Astrocyte of the spinal cord (primary cell): Measurements from ENCODE around the gene TADA1.

Experiments
- DNase-seq: peaks from one replicate; pipeline ENCODE4 v3.0.0; 2011; ENCODE audit warnings: low read depth, low spot score
- H3K4me3 ChIP-seq: 2 replicates; pipeline ENCODE4 v1.5.1; 2011; ENCODE audit warnings: low read depth, mild to moderate bottlenecking, low read length, moderate library complexity
- in situ Hi-C: cut with HindIII; loops from 2 replicates; pipeline ENCODE4 v1.10.0; 2017; ENCODE audit warnings: low sequenced_read_pairs
- TF ChIP-seq, protein P1 (sequence below): IDR thresholded peaks from 2 replicates; pipeline ENCODE4 v1.5.1; 2012; ENCODE audit warnings: low read depth, mild to moderate bottlenecking, low read length, inconsistent platforms

Gene TADA1

GRCh38 chr1:166869318-166870099, 6.6 kb downstream of the TADA1 start:
- H3K4me3 ChIP-seq: no peak overlapping the region
- no peak for DNase-seq
- in situ Hi-C loops: no loop called here
- TF ChIP-seq, protein P1, sequence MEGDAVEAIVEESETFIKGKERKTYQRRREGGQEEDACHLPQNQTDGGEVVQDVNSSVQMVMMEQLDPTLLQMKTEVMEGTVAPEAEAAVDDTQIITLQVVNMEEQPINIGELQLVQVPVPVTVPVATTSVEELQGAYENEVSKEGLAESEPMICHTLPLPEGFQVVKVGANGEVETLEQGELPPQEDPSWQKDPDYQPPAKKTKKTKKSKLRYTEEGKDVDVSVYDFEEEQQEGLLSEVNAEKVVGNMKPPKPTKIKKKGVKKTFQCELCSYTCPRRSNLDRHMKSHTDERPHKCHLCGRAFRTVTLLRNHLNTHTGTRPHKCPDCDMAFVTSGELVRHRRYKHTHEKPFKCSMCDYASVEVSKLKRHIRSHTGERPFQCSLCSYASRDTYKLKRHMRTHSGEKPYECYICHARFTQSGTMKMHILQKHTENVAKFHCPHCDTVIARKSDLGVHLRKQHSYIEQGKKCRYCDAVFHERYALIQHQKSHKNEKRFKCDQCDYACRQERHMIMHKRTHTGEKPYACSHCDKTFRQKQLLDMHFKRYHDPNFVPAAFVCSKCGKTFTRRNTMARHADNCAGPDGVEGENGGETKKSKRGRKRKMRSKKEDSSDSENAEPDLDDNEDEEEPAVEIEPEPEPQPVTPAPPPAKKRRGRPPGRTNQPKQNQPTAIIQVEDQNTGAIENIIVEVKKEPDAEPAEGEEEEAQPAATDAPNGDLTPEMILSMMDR: no peak

DNA sequence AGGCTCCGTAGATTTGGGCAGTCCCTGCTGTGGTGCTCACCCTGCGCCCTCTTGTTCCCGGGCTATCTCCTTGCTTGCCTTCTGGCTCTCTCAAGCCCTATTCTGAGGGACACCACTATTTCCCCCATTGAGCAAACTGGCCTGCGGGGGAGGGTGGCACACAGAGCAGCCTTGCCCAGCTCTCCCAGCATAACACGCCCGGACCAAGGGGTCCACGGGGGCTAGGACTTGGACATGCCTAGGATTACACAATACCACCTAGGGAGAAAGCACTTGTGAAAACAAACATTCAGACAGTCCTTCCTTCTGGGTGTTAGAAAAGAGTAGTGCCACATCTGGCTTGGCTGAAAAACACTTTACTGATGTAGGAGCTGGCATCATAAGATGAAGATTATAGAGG, 7.4 kb downstream of the TADA1 start:
- DNase-seq: no peak
- no peak overlapping the region for H3K4me3 ChIP-seq
- in situ Hi-C loops: no loop called here
- TF ChIP-seq, protein P1: no peak

- TF ChIP-seq, protein P1: no peak
- no peak for DNase-seq
- in situ Hi-C loops: no loop called here
- H3K4me3 ChIP-seq: no peak overlapping the region
Observed at GRCh38 chr1:166865926-166866325, 10.1 kb downstream of the TADA1 start.

DNA sequence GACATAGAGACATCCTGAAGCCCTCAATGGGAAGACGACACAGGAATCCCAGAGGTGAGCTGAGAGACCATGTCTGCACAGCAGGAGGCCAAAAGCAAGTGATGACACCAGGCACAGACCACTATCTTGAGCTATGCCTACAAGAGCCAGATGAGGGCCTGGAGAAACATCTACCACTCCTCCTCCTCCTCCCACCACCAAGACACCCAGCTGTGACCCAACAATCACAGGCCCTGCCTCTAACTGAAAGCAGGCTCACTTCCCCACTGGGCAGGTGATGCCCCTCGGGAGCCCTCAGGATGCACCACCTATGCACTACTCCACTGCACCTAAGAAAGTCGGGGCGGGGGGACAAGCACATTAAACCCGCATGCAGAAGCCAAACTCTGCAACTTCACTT, 16.5 kb downstream of the TADA1 start:
- DNase-seq: no peak
- H3K4me3 ChIP-seq: no peak overlapping the region
- in situ Hi-C loops: no loop called here
- TF ChIP-seq, protein P1: no peak

GRCh38 chr1:166858726-166859419, 17.2 kb downstream of the TADA1 start:
- in situ Hi-C loops: no loop called here
- no peak for DNase-seq
- TF ChIP-seq, protein P1: no peak
- no peak overlapping the region for H3K4me3 ChIP-seq

DNA sequence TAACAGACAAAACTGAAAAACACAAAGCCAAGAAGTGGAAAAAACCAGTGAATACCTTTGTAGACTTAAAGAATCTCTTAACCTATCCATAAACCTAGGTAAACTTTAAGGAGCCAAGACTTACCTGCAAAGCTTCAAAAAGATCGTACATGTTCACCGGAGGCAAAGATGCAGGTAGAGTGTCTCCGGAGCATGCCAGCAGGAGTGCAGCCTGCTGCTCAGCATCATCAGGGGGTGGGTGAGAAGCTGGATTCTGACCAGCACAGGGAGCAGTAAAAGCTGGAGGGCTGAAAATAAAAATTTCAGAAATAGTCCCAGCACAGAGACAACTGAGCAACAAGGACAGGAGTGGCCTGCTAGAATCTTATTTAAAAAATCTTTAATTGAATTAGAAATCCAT, 18.1 kb downstream of the TADA1 start:
- in situ Hi-C loops: no loop called here
- TF ChIP-seq, protein P1: no peak
- DNase-seq: no peak
- no peak overlapping the region for H3K4me3 ChIP-seq
